ENCODE results near the gene OR56A3.
"Not testable (repeated sequence)": the region's sequence is repeated elsewhere in the genome, so short reads cannot be mapped to it uniquely, and the experiment has no call there.

OR56A3 gene, protein sequence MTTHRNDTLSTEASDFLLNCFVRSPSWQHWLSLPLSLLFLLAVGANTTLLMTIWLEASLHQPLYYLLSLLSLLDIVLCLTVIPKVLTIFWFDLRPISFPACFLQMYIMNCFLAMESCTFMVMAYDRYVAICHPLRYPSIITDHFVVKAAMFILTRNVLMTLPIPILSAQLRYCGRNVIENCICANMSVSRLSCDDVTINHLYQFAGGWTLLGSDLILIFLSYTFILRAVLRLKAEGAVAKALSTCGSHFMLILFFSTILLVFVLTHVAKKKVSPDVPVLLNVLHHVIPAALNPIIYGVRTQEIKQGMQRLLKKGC

DNA sequence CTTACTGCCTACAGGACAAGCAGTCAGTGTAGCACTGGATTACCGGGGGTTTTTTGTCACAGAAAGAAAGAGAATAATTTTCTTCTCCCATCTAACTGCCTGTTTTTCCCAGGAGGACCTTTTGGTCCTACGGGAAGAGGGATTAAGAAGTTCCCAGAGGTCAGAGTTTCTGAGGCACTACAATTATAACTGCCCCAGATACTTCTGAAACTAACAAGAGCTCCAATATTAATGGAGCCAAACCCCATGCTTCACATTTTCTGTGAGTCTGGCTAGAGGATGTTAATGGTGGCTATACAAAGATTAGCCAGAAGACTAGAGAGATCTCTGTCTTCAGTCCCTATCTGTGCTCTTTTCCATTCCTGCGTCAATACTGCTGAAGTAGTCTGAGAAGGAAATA, at the start of gene OR56A3:
Gene OR56A3, plus strand, starts transcription at position 301 of the 400 bp plus-strand sequence. CDS start 5,096 bp downstream, outside the sequence.
- no peak for DNase-seq (ENCODE audit: low read depth in 2 of 2)

DNA sequence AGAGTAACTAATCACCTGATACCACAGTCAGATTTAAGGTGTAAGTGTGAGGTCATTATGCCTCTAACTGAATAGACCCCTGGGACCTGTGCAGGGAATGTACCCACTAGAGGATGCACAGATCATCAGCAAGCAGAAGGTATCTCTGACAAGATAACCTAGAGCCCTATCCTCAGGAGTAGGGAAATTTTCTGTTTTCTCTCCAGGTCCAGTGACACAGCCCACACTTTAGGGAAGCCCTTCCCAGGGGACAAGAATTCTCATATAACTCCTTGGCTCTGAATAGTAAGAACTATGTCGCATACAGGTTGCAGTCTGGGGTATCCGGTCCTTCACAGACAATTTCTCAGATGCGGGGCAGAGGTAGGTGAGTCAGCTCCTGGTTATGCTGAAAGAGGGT, 49.1 kb upstream of the OR56A3 start, which contains the start of gene OR52E5:
Gene OR52E5, plus strand, starts transcription at position 301 of the 400 bp plus-strand sequence. CDS start 7,569 bp downstream, outside the sequence.
- no peak for DNase-seq (ENCODE audit: low read depth in 2 of 2)

DNA sequence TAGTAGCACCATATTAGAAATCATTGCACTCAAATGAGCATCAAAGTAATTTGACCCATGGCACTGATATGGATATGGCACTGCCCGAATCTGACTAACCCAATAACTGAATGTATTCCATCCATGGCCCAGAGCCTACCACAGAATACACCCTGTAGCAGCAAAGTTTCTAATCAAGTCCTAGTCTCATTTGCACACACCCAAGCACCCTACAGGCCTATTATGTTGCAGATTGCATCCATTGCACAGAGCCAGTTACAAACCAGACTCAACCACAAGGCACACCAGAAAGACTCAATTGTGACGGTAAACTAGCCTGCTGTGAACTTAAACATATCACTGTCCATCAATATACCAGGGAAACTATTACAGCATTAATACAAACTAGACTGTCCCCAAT, 42.5 kb upstream of the OR56A3 start:
- DNase-seq (ENCODE audit: low read depth in 2 of 2), result no peak

DNA sequence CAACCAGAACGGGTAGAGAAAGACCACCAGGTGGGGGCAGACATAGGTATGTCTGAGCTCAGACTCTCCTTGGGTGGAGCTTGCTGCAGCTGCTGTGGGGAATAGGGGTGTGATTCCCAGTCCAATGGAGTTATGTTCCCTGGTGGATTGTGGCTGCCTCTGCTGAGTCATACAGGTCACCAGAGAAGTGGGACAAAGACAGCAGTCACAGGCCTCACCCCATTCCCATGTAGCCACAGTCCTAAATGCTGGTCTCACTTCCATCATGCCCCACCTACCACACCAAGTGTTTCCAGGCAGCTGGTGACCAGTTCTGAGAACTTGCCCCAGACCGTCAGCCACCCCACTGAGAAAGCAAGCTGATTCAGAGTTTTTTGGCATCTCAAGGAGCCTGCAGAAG, 31.5 kb upstream of the OR56A3 start:
- no peak for DNase-seq (ENCODE audit: low read depth in 2 of 2)

GRCh38 chr11:5922749-5923426, 19.2 kb upstream of the OR56A3 start:
- no peak for DNase-seq (ENCODE audit: low read depth in 2 of 2)

GRCh38 chr11:5923427-5923776, 18.6 kb upstream of the OR56A3 start:
- DNase-seq (ENCODE audit: low read depth in 2 of 2), result no peak

GRCh38 chr11:5923794-5924193, 18.3 kb upstream of the OR56A3 start:
- DNase-seq (ENCODE audit: low read depth in 2 of 2), result no peak

DNA sequence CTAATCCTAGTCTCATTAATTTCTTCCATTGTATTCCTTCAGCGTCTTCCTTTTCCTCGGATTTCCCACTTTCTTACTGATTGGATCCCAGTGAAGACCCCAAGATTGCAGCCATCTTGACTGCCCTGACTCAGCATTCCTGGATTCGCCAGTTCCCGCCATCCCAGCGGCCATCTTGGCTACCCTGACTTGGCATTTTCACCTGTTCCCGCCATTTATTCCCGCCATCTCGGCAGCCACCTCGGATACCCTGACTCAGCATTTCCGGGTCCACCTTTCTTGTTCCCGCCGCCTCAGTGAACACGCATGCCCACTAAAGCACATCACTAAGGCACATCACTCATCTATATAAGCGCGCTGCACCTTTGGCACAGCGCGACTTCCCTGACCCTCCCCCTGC, 13.8 kb upstream of the OR56A3 start:
- no peak for DNase-seq (ENCODE audit: low read depth in 2 of 2)

DNA sequence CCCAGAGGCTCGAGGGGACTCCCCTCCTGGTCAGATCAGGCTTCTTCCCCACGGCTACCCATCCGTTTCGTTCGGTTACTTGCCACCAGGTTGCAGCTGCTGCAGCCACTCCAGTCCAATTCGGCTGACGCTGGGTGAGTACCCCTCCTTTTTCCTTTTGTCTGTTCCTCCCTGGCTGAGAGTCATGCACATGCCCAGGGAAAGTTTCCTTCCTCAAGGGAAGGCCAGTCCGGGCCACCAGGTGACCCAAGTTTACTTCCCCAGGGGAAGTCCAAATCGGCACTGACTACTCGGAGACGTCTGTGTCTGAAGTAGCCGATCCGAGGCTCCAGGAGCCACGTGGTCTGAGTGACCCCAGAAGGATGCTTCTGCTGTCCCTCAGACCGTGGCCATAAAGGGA, 13.2 kb upstream of the OR56A3 start:
- no peak for DNase-seq (ENCODE audit: low read depth in 2 of 2)

DNA sequence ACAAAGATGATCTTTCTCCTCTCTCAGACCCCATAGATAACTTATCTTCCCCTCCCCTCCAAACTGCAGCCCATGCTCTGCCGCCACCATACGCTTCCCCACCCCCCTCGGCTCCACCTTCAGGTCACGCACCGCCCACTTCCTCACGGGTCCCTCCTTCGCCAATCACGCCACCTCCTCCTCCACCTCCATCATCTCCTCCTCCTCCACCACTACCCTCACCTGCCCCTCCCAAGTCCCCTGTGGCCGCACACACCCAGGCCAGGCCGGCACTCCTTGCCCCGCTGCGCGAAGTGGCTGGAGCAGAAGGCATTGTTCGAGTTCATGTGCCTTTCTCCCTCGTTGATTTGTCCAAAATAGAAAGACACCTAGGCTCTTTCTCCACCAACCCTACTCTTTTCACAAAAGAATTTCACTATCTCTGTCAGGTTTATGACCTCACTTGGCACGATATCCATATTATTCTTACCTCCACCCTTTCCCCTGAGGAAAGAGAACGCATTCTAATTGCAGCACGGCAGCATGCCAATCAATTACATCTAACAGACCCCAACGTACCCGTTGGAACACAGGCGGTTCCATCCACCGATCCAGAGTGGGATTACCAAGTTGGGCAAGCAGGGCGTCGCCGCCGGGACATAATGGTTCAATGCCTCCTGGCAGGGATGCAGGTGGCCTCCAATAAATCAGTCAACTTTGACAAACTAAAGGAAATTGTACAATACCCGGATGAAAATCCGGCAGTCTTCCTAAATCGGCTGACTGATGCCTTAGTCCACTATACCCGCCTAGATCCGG, 12.3 kb upstream of the OR56A3 start:
- no peak for DNase-seq (ENCODE audit: low read depth in 2 of 2)

GRCh38 chr11:5930614-5931013, 11.4 kb upstream of the OR56A3 start:
- no peak for DNase-seq (ENCODE audit: low read depth in 2 of 2)

GRCh38 chr11:5931061-5931460, 11.0 kb upstream of the OR56A3 start:
- DNase-seq (ENCODE audit: low read depth in 2 of 2), result no peak

DNA sequence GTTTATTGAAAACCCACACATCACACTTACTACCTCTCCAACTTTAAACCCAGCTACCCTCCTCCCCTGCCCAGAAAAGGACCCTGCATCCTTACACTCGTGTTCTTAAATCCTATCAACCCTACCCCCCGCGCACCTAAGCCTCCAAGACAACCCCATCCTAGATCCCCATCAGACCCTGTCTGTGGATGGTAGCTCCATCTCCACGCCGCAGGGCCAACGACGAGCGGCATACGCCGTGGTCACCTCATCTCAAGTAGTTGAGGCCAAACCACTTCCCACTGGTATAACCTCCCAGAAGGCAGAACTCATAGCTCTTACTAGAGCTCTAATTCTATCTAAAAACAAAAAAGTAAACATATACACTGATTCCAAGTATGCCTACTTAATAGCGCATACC, 9.4 kb upstream of the OR56A3 start:
- DNase-seq (ENCODE audit: low read depth in 2 of 2), result no peak

GRCh38 chr11:5933116-5933515, 8.9 kb upstream of the OR56A3 start:
- DNase-seq (ENCODE audit: low read depth in 2 of 2), result no peak

DNA sequence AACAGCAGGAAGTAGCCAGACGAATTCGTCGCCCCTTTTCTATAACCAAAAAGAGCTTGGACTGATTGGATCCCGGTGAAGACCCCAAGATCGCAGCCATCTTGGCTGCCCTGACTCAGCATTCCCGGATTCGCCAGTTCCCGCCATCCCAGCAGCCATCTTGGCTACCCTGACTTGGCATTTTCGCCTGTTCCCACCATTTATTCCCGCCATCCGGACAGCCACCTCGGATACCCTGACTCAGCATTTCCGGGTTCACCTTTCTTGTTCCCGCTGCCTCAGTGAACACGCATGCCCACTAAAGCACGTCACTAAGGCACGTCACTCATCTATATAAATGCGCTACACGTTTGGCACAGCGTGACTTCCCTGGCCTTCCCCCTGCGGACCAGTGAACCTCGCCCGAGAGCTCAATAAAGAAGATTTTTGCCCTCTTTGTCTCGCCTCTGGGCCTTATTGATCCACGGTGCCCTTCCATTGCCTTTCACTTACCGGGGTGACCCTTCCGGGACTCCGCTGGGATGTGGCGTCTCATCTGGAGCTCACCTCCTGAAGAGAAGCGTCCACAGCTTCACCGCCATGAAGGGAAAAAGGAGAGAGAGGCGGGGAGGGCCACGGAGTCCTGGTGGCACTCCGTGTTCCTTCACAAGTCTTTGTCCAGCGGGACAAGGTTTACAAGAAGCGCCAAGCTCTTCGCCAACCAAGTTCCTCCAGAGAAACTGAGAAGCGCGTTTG, 4.0 kb upstream of the OR56A3 start:
- no peak for DNase-seq (ENCODE audit: low read depth in 2 of 2)

DNA sequence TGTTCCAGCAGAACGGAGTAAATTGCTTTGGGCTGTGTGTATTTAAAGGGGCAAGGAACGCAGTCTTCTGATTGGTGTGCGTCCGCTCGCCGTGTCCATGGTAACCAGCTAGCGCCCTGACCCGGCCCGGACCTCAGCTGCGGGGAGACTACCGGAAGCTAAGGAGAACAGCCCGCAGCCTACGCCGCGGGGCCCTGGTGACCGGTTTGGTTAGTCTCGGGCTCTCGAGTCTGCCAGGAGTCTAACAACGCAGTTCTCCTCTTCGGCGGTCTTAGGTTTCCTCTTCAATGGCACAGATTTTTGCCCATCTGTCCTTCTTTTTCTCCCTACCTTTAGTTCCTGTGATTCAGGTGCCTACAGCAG, 3.5 kb upstream of the OR56A3 start:
- DNase-seq (ENCODE audit: low read depth in 2 of 2), result no peak

DNA sequence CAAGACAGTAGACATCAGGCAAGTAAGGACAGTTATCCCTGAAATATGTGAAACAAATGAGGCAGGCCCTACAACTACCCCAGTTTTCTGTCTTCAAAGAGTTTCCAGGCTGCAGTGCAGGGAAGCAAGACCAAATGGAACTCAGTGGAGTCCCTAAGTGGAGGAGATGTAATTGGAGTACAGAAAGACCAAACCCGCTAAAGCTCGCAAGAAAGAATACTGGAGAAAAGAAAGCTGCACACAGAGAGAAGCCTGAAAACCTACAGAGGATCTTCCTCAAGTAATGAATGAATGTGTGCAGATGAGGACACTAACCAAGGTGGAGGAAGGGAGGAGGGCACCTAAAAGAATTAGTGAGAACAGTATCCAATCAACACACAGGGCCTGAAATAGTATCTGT, 1.3 kb upstream of the OR56A3 start:
- DNase-seq (ENCODE audit: low read depth in 2 of 2), result no peak

DNA sequence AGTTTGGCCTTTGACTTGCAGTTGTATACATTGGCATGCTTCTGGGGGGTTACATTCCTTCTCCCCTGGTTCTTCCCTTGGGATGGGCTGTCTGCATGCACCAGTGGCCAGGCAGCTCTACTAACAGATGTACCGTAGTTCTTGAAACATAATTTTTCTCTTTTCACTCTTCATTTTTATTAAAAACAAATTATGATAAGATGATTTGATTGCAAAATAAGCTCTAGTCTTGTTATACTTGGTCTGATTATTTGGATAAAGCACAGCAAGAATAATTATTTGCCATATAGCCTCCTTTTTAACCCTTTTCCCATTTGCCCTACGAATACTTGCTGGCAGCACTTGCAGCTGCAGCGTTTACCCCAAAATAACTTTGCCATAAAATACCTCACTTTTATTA, 13.5 kb downstream of the OR56A3 start:
- DNase-seq (ENCODE audit: low read depth in 2 of 2), result no peak

- not testable (repeated sequence) for DNase-seq (ENCODE audit: low read depth in 2 of 2)
Observed at GRCh38 chr11:5960704-5961320, 18.8 kb downstream of the OR56A3 start.

DNA sequence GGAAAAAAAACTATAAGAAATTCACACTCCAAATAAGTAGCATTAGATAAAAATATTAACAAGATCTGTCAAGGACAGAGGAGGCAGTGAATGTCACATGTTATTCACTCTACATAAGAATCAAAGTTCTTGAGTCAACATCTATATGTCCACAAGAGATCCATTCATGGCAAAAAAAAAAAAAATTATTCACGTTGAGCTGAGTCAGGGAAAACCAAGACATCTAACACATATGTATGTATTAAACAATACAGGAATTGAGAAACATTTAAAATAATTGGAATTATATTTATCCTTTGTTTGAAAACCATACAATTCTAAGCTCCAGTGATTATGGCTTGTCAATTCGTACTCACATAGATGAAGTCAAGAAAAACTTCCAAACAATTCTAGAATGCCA, 24.9 kb downstream of the OR56A3 start:
- DNase-seq (ENCODE audit: low read depth in 2 of 2), result no peak

- DNase-seq (ENCODE audit: low read depth in 2 of 2), result no peak
Observed at GRCh38 chr11:5967708-5968107, 25.7 kb downstream of the OR56A3 start.

DNA sequence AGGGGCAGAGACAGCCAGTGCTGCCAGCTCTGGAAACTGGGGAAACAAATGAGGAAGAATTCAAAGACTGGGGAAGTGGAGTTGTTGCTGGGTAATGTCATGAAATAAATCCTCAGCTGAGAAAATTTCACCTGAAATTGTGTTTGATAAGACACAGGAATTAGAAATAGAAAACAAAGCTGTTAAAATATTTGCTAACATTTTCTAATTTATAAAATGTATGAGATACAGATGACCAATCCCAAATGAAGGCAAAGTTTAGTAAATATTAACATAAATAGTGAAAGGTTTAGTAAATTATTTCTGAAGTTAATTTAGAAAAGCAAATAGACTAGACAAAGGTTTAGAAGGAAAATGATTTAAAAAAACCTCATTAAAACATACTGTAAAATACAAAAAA, 26.3 kb downstream of the OR56A3 start, which contains the start of gene OR56A5:
Gene OR56A5, minus strand, starts transcription at position 101 of the 400 bp plus-strand sequence. Its CDS starts 0 bp downstream, at position 101.
- DNase-seq (ENCODE audit: low read depth in 2 of 2), result no peak
